C1 segment of cervical spinal cord (tissue), 14 donors: ENCODE results near the gene TMIGD1.
"Not testable (repeated sequence)": the region's sequence is repeated elsewhere in the genome, so short reads cannot be mapped to it uniquely, and the experiment has no call there.

ENCODE experiments used
- DNase-seq, 14 donors: peaks; one replicate each; lab custom pipeline; 2025; lab: John Stamatoyannopoulos, UW

The TMIGD1 gene

GRCh38 chr17:30358055-30358760, 24.4 kb upstream of the TMIGD1 start:
- no peak for DNase-seq

DNA sequence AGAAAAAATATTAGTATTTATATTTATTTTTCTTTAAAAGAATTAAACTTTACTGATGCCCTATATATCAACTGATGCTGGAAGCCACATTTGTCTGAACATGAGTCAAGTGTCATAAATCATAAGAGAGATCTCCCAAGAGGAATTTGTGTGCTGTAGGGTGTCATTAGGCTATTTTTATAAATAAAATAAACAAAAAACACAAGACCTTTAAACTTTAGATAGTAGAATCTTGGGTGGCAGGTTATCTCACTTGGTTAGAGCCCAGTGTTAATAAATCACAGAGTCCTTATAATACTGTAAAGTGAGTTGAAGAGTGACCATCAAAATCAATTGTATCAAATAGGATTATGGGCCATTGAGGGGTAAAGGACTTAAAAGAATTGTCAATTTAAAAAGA, 23.6 kb upstream of the TMIGD1 start:
- no peak for DNase-seq

DNA sequence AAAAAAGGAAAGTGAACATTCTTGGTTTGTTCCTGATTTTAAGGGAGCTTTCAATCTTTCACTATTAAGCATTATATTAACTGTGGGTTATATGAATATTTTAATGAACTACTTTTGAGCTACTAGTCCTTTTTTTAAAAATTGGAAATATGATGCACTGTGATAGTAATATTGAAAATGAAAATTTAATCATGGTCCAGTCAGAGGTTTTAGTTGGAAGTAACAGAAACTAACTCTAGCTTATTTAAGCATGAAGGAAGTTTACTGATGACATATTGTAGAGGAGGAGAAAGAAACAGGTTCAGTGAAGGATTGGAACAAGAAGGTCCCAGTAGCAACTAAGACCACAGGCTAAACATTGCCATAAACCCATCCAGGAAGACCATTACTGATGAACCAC, 20.8 kb upstream of the TMIGD1 start:
- DNase-seq = no peak

DNA sequence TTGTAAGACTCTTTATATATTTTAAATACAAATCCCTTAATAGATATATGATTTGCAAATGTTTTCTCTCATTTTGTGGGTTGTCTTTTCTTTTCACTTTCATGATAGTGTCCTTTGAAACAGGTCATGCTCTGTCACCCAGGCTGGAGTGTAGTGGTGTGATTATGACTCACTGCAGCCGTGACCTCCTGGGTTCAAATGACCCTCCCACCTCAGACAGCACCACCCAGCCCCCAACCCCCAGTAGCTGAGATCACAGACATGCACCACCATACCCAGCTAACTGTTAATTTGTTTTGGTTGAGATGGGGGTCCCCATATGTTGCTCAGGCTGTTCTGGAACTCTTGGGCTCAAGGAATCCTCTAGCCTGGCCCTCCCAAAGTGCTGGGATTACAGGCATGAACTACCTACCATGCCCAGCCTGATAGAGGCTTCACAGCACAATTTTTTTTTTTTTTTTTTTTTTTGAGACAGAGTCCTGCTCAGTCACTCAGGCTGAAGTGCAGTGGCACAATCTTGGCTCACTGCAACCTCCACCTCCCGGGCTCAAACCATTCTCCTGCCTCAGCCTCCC, 18.5 kb upstream of the TMIGD1 start:
- DNase-seq = no peak

DNA sequence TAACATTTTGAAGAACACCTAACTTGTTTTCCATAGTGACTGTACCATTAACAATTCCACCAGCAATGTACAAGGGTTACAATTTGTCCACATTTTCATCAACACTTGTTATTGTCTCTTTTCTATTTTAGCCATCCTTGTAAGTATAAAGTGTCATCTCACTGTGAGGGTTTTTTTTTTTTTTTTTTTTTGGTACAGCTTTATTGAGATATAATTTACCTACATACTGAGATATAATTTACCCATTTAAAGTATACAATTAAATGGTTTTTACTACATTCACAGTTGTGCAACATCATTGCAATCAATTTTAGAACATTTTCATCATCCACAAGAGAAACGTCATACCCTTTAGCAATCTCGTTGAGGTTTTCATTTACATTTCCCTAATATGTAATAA, 17.9 kb upstream of the TMIGD1 start:
- DNase-seq = no peak

DNA sequence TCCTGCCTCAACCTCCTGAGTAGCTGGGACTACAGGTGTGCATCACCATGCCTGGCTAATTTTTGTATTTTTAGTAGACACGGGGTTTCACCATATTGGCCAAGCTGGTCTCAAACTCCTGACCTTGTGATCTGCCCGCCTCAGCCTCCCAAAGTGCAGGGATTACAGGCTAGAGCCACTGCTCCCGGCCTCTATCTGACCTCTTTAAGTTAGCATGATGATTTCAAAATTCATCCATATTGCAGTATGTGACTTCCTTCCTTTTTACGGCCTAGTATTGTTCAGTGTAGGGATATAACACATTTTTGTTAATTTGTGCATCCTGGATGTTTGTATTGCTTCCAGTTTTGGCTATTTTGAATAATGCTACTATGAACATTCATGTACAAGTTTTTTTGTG, 17.4 kb upstream of the TMIGD1 start:
- not testable (repeated sequence) for DNase-seq

DNA sequence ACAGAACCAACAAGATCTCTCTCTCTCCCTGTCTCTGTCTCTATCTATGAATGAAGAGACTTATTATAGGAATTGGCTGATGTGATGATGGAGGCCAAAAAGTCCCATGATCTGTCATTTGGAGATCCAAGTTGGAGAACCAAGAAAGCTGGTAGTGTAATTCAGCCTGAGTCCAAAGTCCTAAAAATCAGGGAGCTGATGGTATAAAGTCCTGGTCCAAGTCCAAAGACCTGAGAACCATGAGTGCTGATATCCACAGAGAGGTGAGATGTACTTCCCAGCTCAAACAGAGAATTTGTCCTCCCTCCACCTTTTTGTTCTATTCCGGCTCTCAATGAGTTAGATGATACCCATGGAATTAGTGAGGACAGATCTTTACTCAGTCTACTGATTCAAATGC, 15.4 kb upstream of the TMIGD1 start:
- no peak for DNase-seq

GRCh38 chr17:30347488-30347887, 13.6 kb upstream of the TMIGD1 start:
- DNase-seq = no peak

DNA sequence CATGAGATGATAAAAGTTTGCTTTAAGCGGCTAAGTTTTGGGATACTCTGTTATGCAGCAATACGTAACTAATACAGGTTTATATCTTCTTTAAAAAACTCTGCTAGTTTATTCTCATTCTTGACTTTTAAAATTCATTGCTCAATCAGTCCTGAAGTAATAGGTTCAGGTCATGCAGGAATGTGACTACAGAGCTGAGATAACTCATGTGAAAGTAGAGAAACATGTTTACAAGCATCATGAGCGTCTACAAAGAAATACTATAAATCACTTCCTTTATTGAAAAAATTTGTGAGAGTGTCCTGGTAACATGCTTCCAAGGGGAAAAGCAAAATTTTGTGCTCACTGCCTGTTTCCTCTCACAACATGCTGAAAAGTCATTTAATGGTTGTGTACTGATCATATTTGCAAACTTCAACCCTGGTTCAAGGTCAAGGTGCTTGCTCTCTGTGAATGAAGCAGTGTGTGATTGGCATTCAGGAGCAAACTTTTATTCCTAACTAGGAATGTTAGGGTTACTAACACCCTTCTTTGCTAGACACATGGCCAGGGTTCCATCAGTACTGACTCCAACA, 12.5 kb upstream of the TMIGD1 start:
- DNase-seq = no peak

DNA sequence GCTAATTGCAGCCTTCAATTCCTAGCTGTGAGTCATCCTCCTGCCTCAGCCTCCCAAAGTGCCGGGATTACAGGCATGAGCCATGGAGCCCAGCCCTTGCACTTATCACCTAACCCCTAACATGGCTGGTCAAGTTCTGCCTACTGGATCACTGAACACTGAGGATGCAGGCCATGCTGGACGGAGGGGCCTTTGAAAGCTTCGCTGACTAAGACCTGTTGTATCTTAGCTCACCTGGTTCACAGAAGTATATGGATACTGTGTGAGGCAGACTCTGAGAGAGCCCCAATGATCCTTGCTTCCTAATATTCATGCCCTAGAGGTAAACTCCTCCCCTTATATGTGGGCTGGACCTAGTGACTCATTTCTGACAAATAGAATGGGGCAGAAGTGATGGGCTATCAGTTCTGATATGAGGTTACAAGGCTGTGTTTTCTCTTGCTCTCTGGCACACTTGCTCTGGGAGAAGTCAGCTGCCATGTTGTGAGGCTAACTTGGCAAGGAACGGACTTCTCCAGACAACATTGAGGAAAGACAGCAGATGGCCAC, 11.7 kb upstream of the TMIGD1 start:
- no peak for DNase-seq

DNA sequence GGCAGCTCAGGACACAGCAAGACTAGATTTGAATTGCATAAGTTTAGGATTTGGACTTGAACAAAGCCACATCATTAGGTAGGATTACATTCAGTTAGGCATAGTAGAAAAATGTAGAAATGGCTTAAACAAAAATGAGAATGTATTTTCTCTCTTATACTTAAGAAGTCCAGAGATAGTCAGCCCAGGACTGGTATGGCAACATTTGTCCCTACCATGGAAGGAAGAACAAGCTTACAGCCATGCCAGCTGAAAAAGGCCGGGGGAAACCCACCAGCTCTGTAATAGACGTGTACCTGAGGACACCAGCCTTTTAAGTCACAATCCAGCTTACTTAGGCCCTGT, 11.2 kb upstream of the TMIGD1 start:
- no peak for DNase-seq

GRCh38 chr17:30344283-30345088, 10.6 kb upstream of the TMIGD1 start:
- peak in 11 of 14 donors; percentile 7 to 67 (median 56) for DNase-seq

DNA sequence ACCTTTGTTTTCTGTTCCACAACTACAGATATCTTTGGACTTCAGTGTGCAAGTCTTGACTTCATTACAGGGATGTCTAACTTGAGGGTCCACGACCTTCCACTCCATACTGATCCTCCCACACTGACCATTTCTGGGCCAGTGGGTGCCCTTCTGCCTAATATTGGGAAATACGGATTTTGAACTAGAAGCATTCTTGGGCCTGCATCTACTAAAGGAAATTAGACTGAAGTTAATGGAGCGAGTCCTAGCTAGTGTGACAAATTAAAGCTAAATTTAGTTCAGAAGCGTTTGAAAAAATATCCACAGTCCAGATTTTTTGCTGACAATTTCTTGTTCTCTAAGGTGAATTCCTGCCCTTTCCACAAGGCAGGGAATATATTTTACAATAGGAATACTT, 9.9 kb upstream of the TMIGD1 start:
- no peak for DNase-seq

- not testable (repeated sequence) for DNase-seq
These were observed 9.4 kb upstream of the TMIGD1 start for GRCh38 chr17:30343244-30343643.

GRCh38 chr17:30341703-30342249, 7.9 kb upstream of the TMIGD1 start:
- no peak for DNase-seq

DNA sequence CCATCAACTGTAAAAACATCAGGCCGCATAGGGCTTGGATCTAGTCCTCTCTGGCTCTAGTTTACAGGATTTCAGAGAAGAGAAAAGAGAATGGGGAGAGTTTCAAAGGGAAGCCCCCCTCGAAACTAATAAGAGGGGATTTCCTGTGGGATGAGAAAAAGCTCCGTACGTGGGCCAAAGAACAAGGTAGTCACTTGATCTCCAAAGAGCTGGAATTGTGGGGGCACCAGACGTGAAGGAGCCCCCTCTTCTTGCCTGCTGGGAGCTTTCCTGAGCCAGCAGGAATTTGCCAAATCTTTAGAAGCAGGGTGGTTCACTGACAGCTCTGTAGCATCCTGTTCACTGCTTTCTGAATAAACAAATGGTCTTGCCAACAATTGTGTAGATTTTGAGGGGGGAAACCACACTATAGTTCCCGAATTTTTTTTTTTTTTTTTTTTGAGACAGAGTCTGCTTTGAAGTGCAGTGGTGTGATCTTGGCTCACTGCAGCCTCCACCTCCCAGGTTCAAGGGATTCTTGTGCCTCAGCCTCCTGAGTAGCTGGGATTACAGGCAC, 7.0 kb upstream of the TMIGD1 start:
- DNase-seq = no peak

DNA sequence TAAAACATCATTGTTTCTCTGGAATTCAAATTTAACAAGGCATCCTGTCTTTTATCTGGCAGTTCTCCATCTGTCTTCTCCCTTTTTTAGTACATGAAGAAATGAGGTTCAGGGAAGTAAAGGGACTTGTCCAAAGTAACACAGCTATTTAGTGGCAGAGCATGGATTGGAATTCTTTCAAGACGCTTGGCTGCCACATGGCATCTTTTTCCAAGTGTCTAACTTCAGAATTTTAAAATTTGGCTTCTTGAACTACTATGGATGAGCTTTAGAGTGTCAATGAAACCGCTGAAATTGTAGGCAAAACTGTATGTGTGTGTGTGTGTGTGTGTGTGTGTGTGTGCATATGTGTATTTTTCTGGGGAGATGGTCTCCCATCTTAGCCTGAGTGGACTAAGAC, 5.2 kb upstream of the TMIGD1 start:
- DNase-seq = no peak

GRCh38 chr17:30337393-30337999, 3.6 kb upstream of the TMIGD1 start:
- DNase-seq = no peak

GRCh38 chr17:30336369-30337171, 2.7 kb upstream of the TMIGD1 start:
- no peak for DNase-seq

DNA sequence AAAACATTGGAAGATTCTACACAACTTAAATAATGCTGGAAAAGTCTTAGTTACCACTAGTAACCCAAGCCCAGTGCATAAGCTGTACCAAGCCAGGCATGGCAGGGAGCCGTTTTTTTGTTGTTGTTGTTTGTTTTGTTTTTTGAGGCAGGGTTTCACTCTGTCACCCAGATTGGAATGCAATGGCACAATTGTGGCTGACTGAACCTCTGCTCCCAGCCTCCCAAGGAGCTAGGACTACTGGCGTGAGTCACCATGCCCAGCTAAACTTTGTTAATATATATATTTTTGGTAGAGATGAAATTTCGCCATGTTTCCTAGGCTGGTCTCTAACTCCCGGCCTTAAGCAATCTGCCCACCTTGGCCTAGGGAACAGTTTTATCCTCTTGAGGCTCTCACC, 564 bp upstream of the TMIGD1 start:
- no peak for DNase-seq
